ENCODE data around the gene BMP2K. TPM values are rescaled to one million over a fixed set of nuclear protein-coding genes. Genes with fewer than 3 reads are reported as not detected.
"Not testable (repeated sequence)": the region's sequence is repeated elsewhere in the genome, so short reads cannot be mapped to it uniquely, and the experiment has no call there.

Gene BMP2K
- polyA plus RNA-seq, 2 of the 4 experiments (the other 2 are of a cell fraction), result 9.9 to 19.7 TPM

DNA sequence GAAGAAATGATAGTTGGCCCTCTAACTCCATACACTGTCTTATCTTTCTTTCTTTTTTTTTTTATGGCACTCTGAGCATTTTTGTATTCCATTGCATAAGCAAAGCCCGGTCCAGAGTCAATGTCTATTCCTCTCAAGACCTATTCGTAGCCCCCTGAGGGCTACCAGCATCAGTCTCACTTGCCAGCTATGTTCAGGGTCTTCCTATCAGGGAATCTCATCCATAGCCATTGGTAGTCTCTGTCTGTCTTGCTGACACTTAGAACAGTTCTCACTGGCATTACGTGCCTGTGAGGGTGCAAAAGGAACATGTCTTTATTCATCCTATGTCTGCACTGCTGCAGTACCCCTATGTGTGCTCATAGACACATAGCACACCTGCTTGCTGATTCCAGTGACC, 51.0 kb downstream of the BMP2K start:
- WGBS (ENCODE audit: missing lambda C conversion rate), result 92% methylated on average over 3 of the region's 3 CpGs
- no peak overlapping the region for H3K27ac ChIP-seq
- TF ChIP-seq RAD21 (conservative IDR thresholded peaks at IDR 0.05 in 1 of 2, IDR thresholded peaks at IDR 0.05 in 1 of 2), result no peak
- no peak for TF ChIP-seq ZNF302 (CRISPR knock-in tag; IDR thresholded peaks at IDR 0.05)
- TF ChIP-seq RFX5 (IDR thresholded peaks at IDR 0.05), result no peak
- no peak for TF ChIP-seq EHMT2 (IDR thresholded peaks at IDR 0.05; ENCODE audit: low read depth)
- TF ChIP-seq JUNB (IDR thresholded peaks at IDR 0.05), result no peak
- TF ChIP-seq, protein P1, sequence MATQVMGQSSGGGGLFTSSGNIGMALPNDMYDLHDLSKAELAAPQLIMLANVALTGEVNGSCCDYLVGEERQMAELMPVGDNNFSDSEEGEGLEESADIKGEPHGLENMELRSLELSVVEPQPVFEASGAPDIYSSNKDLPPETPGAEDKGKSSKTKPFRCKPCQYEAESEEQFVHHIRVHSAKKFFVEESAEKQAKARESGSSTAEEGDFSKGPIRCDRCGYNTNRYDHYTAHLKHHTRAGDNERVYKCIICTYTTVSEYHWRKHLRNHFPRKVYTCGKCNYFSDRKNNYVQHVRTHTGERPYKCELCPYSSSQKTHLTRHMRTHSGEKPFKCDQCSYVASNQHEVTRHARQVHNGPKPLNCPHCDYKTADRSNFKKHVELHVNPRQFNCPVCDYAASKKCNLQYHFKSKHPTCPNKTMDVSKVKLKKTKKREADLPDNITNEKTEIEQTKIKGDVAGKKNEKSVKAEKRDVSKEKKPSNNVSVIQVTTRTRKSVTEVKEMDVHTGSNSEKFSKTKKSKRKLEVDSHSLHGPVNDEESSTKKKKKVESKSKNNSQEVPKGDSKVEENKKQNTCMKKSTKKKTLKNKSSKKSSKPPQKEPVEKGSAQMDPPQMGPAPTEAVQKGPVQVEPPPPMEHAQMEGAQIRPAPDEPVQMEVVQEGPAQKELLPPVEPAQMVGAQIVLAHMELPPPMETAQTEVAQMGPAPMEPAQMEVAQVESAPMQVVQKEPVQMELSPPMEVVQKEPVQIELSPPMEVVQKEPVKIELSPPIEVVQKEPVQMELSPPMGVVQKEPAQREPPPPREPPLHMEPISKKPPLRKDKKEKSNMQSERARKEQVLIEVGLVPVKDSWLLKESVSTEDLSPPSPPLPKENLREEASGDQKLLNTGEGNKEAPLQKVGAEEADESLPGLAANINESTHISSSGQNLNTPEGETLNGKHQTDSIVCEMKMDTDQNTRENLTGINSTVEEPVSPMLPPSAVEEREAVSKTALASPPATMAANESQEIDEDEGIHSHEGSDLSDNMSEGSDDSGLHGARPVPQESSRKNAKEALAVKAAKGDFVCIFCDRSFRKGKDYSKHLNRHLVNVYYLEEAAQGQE (IDR thresholded peaks at IDR 0.05), result no peak
- no peak for TF ChIP-seq HOXB5 (CRISPR knock-in tag; IDR thresholded peaks at IDR 0.05)
- TF ChIP-seq CTCF (IDR thresholded peaks at IDR 0.05), result no peak
- TF ChIP-seq JUN (IDR thresholded peaks at IDR 0.05), result no peak
- no peak for TF ChIP-seq CEBPB (IDR thresholded peaks at IDR 0.05)
- TF ChIP-seq KDM1A (IDR thresholded peaks at IDR 0.05; ENCODE audit: low read depth), result no peak
- no peak for TF ChIP-seq FOXS1 (CRISPR knock-in tag; IDR thresholded peaks at IDR 0.05)
- TF ChIP-seq, protein P2, sequence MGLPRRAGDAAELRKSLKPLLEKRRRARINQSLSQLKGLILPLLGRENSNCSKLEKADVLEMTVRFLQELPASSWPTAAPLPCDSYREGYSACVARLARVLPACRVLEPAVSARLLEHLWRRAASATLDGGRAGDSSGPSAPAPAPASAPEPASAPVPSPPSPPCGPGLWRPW (IDR thresholded peaks at IDR 0.05), result no peak
- no peak for TF ChIP-seq HOXA7 (CRISPR knock-in tag; IDR thresholded peaks at IDR 0.05)
- no peak for TF ChIP-seq ZSCAN20 (CRISPR knock-in tag; IDR thresholded peaks at IDR 0.05)
- TF ChIP-seq TP53 (CRISPR knock-in tag; IDR thresholded peaks at IDR 0.05), result no peak
- TF ChIP-seq FOSL2 (IDR thresholded peaks at IDR 0.05), result no peak
- TF ChIP-seq FOSL2 (CRISPR knock-in tag; IDR thresholded peaks at IDR 0.05), result no peak
- no peak for TF ChIP-seq POLR2AphosphoS2 (conservative IDR thresholded peaks at IDR 0.05; ENCODE audit: low read length)
- TF ChIP-seq NFE2L2 (conservative IDR thresholded peaks at IDR 0.05; ENCODE audit: low read length), result no peak
- no peak overlapping the region for H3K4me3 ChIP-seq
- H3K4me2 ChIP-seq, result no peak overlapping the region
- DNase-seq (ENCODE audit: low read depth in 1 of 2, low spot score in 1 of 2), result no peak
- peaks cover 6% of the 10 kb centered on the region; the same call in 1 of the 3 replicates for H3K4me1 ChIP-seq
- no peak for FAIRE-seq
- ChIA-PET POLR2A (no interaction called here), CTCF (no interaction called here)
- no peak for ATAC-seq
- H3K9me3 ChIP-seq, result no peaks in the 10 kb centered on the region

DNA sequence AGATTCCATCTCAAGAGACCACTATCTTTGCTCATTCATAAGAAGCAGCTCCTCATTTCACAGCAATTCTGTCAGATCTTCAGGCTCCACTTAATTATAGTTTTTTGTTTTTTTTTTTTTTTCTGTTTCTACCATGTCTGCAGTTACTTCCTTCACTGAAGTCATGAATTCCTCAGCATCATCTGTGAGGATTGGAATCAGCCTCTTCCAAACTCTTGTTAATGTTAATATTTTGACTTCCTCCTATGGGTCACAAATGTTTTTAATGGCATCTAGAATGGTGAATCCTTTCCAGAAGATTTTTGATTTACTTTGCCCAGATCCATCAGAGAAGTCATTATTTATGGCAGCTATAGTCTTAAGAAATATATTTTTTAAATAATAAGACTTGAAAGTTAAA, 53.1 kb downstream of the BMP2K start:
- peak in 1 of 2 experiments; percentile 4 for DNase-seq (ENCODE audit: low read depth in 1 of 2, low spot score in 1 of 2)
- TF ChIP-seq ELK1 (IDR thresholded peaks at IDR 0.05; ENCODE audit: low read depth, low read length), result no peak
- Histone ChIP-seq H3K27ac (no peak overlapping the region), H3K4me2 (no peak overlapping the region), H3K9me3 (no peaks in the 10 kb centered on the region), H3K4me1 (peaks cover 6% of the 10 kb centered on the region; the same call in 1 of the 3 replicates), H3K4me3 (no peak overlapping the region)
- ChIA-PET CTCF (no interaction called here), POLR2A (no interaction called here)
- no peak for ATAC-seq
- no peak for FAIRE-seq

DNA sequence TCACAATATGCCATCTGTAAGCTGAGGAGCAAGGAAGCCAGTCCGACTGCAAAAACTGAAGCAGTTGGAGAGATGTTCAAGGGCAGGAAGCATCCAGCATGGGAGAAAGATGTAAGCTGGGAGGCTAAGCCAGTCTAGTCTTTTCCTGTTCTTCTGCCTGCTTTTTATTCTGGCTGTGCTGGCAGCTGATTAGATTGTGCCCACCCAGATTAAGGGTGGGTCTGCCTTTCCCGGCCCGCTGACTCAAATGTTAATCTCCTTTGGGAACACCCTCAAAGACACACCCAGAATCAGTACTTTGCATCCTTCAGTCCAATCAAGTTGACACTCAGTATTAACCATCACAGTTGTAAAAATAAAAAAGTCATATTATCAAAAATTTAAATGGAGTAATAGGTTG, 63.5 kb downstream of the BMP2K start:
- CTCF ChIA-PET, result interaction anchor here (1.6 kb wide), 1 partner anchor 24 kb away, joined by 3 read pairs; no protein-coding TSS in a partner anchor
- H3K4me2 ChIP-seq; H3K4me3 ChIP-seq; POLR2A ChIA-PET; FAIRE-seq; ATAC-seq; H3K9me3 ChIP-seq; H3K4me1 ChIP-seq; H3K27ac ChIP-seq; DNase-seq (ENCODE audit: low read depth in 1 of 2, low spot score in 1 of 2): not testable (repeated sequence)
- 98% methylated on average over 3 of the region's 3 CpGs for WGBS (ENCODE audit: missing lambda C conversion rate)

DNA sequence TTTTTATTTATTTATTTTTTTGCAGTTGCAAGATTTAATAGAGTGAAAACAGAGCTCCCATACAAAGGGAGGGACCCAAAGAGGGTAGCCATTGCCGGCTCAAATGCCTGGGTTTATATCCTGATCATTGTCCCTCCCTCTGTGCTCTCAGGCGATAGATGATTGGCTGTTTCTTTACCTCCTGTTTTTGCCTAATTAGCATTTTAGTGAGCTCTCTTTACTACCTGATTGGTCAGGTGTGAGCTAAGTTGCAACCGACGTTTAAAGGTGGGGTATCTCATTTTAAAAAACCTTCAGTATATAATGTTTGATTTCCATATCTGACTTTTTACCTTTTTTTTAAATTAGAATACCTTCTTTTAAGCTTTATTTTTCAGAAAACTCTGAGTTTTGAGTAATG, 64.1 kb downstream of the BMP2K start:
- POLR2A ChIA-PET; DNase-seq (ENCODE audit: low read depth in 1 of 2, low spot score in 1 of 2); FAIRE-seq; H3K4me3 ChIP-seq; H3K4me1 ChIP-seq; H3K27ac ChIP-seq; H3K9me3 ChIP-seq; ATAC-seq; H3K4me2 ChIP-seq; CTCF ChIA-PET: not testable (repeated sequence)
- WGBS (ENCODE audit: missing lambda C conversion rate), result 95% methylated on average over 4 of the region's 4 CpGs

All from A549 (cell line).